GM23248 (cell line): ENCODE data around the gene GALNT14.

Experiments
- EZH2 ChIP-seq: fragments of 200-600 bp; sonication (generic); IDR thresholded peaks from 2 replicates; pipeline ENCODE4 v1.6.1; 2018; ENCODE audit warnings: antibody characterized with exemption, mild to moderate bottlenecking; ENCODE audit not compliant: insufficient read depth, poor library complexity, severe bottlenecking
- EZH2phosphoT487 ChIP-seq: fragments of 200-600 bp; sonication (generic); IDR thresholded peaks from 2 replicates; pipeline ENCODE4 v1.6.1; 2018; ENCODE audit warnings: antibody characterized with exemption, moderate library complexity, mild to moderate bottlenecking, low read depth; ENCODE audit not compliant: insufficient read depth

DNA sequence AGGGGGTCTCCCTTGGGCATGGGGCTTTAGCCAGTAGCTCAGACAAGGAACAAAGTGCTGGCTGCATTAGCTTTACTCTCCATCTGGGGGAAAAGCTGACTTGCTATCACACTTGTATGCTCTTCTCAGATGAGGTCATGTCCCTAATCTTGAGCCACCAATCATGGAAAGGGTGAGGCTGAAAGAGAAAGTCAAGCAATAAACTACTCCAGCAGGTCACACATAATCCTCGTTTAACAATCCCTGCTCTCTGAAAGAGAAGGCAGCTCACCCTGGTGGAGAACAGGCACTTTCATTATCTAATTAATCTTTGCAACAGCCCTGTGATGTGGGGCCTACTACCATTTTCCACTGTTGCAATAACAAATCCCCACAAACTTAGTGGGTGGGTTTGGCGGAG lies 201.3 kb downstream of the GALNT14 start:
- TF ChIP-seq EZH2phosphoT487 (no peak), EZH2 (no peak)
